ENCODE measurements around the gene DPPA2. TPM values are rescaled to one million over a fixed set of nuclear protein-coding genes. Genes with fewer than 3 reads are reported as not detected.
A peak's percentile ranks its signal among the peaks of the same experiment; 100 is the strongest.

Gene DPPA2
- total and polyA plus RNA-seq, 12 donors, result not detected

DNA sequence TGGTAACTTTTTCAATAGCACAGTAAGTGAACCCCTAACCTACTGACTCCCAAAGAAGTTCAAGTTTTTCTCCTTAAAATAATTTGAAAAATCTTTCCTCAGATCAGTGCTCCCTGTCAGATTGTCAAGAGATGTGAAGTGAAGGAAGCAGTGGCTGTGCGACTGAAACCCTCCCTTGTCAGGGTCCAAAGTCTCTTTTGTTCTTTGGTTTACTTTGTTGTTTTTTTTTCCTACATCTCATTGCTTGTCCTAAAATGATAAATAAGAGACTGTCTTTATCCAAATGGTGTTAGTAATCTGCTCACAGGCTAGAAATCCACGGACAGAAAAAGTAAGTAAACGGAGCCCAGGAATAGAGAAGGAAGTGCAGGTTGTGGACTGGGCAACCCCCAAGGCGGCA is 22.0 kb upstream of the DPPA2 start:
- Histone ChIP-seq H3K27ac (no peak overlapping the region), H3K4me3 (no peak overlapping the region), H3K4me1 (replicated peaks in 1 of 2) (peaks cover 0 to 8% of the 10 kb centered on the region in 2 donors), H3K27me3 (no peaks in the 10 kb centered on the region), H3K36me3 (replicated peaks in 1 of 2) (no peaks in the 10 kb centered on the region), H3K9me3 (replicated peaks in 1 of 3) (no peaks in the 10 kb centered on the region)
- 46 to 60% (median 56%) methylated on average over 4 of the region's 4 CpGs for WGBS, 4 donors
- DNase-seq, result no peak
- intact Hi-C loops (cut with DNase I), result no loop called here
- no peak for TF ChIP-seq POLR2A (IDR thresholded peaks at IDR 0.05)
- TF ChIP-seq, protein P1, sequence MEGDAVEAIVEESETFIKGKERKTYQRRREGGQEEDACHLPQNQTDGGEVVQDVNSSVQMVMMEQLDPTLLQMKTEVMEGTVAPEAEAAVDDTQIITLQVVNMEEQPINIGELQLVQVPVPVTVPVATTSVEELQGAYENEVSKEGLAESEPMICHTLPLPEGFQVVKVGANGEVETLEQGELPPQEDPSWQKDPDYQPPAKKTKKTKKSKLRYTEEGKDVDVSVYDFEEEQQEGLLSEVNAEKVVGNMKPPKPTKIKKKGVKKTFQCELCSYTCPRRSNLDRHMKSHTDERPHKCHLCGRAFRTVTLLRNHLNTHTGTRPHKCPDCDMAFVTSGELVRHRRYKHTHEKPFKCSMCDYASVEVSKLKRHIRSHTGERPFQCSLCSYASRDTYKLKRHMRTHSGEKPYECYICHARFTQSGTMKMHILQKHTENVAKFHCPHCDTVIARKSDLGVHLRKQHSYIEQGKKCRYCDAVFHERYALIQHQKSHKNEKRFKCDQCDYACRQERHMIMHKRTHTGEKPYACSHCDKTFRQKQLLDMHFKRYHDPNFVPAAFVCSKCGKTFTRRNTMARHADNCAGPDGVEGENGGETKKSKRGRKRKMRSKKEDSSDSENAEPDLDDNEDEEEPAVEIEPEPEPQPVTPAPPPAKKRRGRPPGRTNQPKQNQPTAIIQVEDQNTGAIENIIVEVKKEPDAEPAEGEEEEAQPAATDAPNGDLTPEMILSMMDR (IDR thresholded peaks at IDR 0.05), result no peak

DNA sequence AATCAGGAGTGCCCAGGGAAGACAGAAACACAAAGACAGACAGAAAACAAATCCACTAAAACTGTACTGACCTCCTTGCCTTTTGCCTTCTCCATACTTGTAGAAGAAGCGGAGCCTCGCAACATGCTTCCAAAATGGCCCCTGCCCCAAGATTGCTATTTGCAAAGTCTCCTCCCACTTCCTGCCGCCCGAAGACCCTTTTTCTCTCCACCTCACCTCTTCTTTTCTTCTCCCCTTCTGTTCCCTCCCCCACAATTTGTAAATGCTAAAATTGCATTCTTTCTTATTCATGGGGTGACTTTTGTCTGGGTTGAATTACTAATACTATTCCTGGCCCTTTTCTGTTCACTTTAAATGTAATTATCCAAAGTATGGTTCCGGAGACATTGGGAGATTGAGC is 21.1 kb upstream of the DPPA2 start, which contains the start of gene DPPA4:
TSS of gene DPPA4 (minus strand) at position 154 of the 400 bp plus-strand sequence. CDS start at position 125, 29 bp downstream.
- Histone ChIP-seq H3K4me3 (peak within 1 kb of the TSS in 1 of 4 donors; percentile 52), H3K27me3 (no peaks in the 10 kb centered on the region), H3K27ac (no peak within 1 kb of the TSS), H3K36me3 (replicated peaks in 1 of 2) (no peaks in the 10 kb centered on the region), H3K4me1 (replicated peaks in 1 of 2) (peaks cover 0 to 8% of the 10 kb centered on the region in 2 donors), H3K9me3 (replicated peaks in 1 of 3) (no peaks in the 10 kb centered on the region)
- TF ChIP-seq POLR2A (IDR thresholded peaks at IDR 0.05), result no peak
- TF ChIP-seq, protein P1 (IDR thresholded peaks at IDR 0.05), result no peak
- no peak for DNase-seq
- intact Hi-C loops (cut with DNase I), result no loop called here
- WGBS, 4 donors, result 57 to 63% (median 60%) methylated on average over 5 of the region's 5 CpGs

DNA sequence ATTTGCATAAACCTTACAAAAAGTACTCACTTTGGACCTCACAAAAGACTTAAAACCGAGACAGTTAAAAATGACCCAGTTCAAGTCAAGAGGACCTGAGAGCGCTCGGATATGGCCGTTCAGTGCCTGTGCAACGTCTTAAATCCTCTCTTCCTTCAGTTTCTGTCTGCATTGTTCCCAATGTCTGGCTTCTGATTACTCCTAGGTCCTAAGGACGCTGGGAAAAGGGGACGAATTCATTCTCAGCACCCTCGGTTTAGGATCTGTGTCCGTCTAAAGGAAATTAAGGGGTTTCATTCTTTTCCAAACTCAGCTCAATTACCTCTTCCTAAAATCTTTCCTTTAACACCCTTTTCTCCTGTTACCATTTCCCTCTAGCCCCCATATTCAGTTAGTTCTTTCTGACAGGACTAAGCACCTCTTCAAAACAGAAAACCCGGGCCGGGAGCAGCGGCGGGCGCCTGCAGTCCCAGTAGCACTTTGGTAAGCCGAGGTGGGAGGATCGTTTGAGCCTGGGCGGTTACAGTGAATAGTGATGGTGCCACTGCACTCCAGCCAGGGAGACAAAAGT is 20.1 kb upstream of the DPPA2 start:
- peak overlapping the region in 1 of 4 donors; percentile 52 for H3K4me3 ChIP-seq
- H3K27ac ChIP-seq, result no peak overlapping the region
- H3K9me3 ChIP-seq (replicated peaks in 1 of 3), result no peaks in the 10 kb centered on the region
- peak in 3 of 7 donors; percentile 14 to 26 (median 14) for DNase-seq
- TF ChIP-seq, protein P1 (IDR thresholded peaks at IDR 0.05), result no peak
- no peak for TF ChIP-seq POLR2A (IDR thresholded peaks at IDR 0.05)
- intact Hi-C loops (cut with DNase I), result no loop called here
- peaks cover 0 to 8% of the 10 kb centered on the region in 2 donors for H3K4me1 ChIP-seq (replicated peaks in 1 of 2)
- H3K27me3 ChIP-seq, result no peaks in the 10 kb centered on the region
- H3K36me3 ChIP-seq (replicated peaks in 1 of 2), result no peaks in the 10 kb centered on the region
- WGBS, 4 donors, result 3 to 12% (median 5%) methylated on average over 17 of the region's 17 CpGs

DNA sequence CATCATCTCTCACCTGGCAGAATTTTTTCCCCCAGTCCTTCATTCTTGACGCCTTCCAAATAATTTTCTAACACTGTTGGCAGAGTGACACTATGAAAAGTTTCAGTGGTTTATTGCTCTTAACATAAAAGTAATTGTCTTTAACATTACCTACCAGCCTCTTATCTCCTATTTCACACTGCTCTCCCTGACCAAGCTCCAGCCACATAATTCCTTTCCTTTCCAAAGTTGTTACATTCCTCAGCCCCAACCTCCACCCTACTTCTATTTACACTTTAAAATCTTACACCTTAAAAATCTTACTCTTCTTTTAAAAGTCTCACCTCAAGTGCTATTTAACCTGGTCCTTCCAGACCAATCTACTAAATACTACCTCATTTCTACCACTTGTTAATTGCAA is 18.3 kb upstream of the DPPA2 start:
- no peaks in the 10 kb centered on the region for H3K36me3 ChIP-seq (replicated peaks in 1 of 2)
- no peaks in the 10 kb centered on the region for H3K9me3 ChIP-seq (replicated peaks in 1 of 3)
- H3K4me3 ChIP-seq, result no peak overlapping the region
- intact Hi-C loops (cut with DNase I), result no loop called here
- H3K27ac ChIP-seq, result no peak overlapping the region
- 86 to 96% (median 89%) methylated on average over 1 of the region's 1 CpG for WGBS, 4 donors
- DNase-seq, result no peak
- TF ChIP-seq POLR2A (IDR thresholded peaks at IDR 0.05), result no peak
- TF ChIP-seq, protein P1 (IDR thresholded peaks at IDR 0.05), result no peak
- H3K27me3 ChIP-seq, result no peaks in the 10 kb centered on the region
- H3K4me1 ChIP-seq (replicated peaks in 1 of 2), result peaks cover 0 to 8% of the 10 kb centered on the region in 2 donors
